HEK293T (cell line): ENCODE data around the gene GDE1.

Experiments used
- CTBP1 ChIP-seq: fragments of 450-650 bp; IDR thresholded peaks from 2 replicates; pipeline ENCODE4 v1.6.1; 2016; ENCODE audit warnings: borderline replicate concordance
- ELF4 ChIP-seq: fragments of 450-650 bp; IDR thresholded peaks from 2 replicates; pipeline ENCODE4 v1.6.1; 2017; ENCODE audit warnings: antibody characterized with exemption
- FOXA1 ChIP-seq: fragments of 450-650 bp; IDR thresholded peaks from 2 replicates; pipeline ENCODE4 v1.6.1; 2016; ENCODE audit warnings: mild to moderate bottlenecking
- FOXK2 ChIP-seq: fragments of 450-650 bp; IDR thresholded peaks from 2 replicates; pipeline ENCODE4 v1.6.1; 2016; ENCODE audit warnings: mild to moderate bottlenecking

DNA sequence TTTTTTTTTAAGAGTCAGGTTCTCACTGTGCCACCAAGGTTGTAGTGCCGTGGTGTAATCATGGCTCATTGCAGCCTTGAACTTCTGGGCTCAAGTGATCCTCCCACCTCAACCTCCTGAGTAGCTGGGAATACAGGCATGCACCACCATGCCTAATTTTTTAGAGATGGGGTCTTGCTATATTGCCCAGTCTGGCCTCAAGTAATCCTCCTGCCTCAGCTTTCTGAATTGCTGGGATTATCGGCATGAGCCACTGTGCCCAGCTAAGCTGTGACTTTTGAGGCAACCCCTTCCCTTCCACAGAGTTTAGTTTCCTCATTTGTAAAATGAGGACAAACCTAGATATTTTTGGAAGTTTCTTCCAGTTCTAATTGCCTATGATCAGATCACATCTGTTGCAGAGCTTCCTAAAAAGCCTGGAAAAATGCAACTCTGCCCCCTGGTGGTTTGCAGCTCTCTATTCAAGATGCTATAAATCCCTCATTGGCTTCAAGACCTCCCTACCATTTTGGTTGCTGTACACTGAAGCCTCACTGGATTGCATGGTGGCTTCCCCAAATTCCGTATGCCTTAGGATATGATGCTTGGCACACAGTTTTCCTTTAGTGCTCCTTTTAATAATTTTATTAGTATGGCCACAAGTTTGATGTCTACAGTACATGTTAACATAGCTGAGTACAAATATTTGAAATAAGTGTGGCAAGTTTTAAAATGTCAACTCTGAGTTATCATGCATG is 19.3 kb downstream of the GDE1 start:
- TF ChIP-seq ELF4: no peak
- no peak for TF ChIP-seq FOXK2
- no peak for TF ChIP-seq FOXA1
- no peak for TF ChIP-seq CTBP1
